DMS114 treated with DMSO at 0.1 percent for 48 hours (cell line): Measurements from ENCODE around the gene CPPED1.
"Not testable (repeated sequence)": the region's sequence is repeated elsewhere in the genome, so short reads cannot be mapped to it uniquely, and the experiment has no call there.

Experiments used
- DNase-seq: peaks from one replicate; lab custom pipeline; 2025; ENCODE audit not compliant: unreplicated experiment; lab: John Stamatoyannopoulos, UW

The CPPED1 gene

DNA sequence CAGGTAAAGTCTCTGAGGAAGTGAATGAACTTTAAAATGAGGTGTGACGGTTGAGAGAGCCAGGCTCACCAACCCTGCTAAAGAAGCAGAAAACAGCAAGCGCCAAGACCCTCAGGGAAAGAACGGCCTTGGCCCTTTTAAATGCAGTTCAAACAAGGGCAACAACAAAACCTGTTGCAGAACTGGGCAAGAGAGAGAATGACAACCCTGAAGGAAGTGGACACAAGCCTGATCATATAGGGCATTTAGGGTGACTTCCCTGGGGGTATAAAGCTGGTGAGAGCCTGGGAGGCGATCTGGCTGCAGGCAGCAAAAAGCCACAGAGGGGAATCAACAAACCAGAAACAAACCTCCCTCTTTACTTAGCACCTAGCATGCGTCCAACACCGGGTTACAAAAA is 1.0 kb downstream of the CPPED1 start:
- no peak for DNase-seq

DNA sequence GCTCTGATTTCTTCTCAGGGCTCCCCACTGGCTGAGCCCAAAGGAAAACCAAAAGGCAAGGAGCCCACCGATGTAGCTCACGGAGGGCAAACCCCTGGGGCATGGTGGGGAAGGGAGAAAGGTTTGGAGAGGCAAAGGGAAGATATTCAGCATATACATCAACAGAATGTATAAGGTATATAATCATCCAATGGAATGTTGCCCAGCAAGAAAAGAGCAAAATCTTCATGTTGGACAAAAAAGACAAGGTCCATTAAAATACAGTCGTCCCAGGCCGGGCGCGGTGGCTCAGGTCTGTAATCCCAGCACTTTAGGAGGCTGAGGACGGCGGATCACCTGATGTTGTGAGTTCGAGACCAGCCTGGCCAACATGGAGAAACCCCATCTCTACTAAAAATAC is 1.6 kb downstream of the CPPED1 start:
- no peak for DNase-seq

DNA sequence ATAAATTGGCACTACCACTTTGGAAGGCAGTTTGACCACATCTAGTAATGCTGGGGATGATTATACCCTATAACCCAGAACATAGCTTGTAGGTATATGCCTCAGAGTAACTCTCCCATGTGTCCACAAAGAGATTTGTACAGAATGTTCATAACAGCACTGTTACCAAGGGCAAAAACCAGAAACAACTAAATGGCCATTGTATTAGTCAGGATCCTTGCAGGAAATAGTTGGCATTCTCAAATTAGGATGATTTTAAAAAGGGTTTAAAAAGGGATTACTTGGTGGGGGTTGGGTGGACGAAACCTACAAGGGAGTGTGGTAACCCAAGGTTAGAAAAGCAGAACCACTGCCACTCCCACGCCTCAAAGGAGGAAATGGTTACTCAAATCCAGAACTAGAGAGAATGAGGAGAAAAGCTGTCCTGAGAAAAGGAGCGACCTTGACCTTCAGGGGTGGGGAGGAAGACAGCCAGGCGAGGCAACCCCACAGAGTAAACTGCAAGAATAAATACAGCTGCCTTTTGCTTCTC is 2.1 kb downstream of the CPPED1 start:
- no peak for DNase-seq

DNA sequence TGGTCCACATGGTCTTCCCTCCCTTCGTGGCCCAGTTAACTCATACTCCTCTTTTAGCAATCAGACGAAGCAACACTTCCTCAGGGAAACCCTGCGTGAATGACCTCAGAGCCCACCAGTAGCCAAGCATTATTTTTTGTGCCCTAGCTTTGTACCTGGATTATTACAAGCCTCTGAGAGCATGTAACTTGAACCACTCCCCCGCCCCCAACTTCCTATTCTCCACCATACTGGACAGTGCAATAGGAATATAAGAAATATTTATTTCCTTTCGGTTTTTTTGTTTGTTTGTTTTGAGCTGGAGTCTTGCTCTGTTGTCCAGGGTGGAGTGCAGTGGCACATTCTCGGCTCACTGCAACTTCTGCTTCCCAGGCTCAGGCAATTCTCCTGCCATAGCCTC is 2.9 kb downstream of the CPPED1 start:
- DNase-seq, result no peak

DNA sequence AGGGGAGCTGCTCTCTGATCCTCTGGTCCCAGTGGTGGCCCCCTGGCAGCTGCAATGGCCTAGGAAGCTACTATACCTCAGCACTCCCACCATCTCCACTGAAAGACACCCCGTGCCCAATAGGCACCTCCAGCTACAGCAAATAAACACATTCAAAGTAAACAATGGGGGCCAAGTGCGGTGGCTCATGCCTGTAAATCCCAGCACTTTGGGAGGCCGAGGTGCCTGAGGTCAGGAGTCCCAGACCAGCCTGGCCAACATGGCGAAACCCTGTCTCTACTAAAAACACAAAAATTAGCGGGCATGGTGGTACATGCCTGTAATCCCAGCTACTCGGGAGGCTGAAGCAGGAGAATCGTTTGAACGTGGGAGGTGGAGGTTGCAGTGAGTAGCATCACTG is 3.7 kb downstream of the CPPED1 start:
- not testable (repeated sequence) for DNase-seq

DNA sequence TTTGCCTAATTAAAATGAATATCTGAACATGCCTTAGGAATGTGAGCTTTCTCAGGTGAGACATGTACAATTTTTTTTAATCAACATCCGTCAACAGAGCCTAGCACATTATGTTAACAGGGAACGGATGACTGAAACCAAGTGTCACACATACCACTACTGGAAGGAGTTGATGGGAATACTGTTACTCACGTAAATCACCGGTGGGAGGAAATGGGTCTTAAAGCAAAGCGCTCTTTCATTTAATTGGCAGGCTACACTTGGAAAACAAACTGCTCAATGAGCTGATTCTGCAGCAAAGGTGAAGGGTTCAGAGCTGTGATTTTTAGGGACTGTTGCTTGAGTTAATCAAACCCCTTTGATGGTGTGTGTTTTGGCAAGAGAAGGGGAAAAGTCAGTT is 4.8 kb downstream of the CPPED1 start:
- DNase-seq, result no peak

DNA sequence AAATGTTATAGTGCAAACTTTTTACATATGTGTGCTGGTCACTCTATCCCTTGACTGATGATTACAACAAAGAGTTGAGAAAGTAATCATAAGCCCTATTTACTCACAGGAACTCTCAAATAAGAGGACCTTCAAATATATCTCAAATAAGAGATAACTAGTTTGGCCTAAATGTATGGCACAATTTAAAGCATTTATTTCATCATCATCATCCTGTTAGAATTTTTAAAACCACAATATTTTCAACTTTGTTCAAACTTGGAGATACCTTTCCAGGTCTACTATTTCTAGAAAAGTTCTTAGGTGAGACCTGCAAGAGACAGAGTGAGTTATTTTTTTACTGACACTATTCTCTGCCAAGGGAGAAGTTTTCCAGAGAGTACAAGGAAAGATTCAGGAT is 5.5 kb downstream of the CPPED1 start:
- DNase-seq, result no peak

DNA sequence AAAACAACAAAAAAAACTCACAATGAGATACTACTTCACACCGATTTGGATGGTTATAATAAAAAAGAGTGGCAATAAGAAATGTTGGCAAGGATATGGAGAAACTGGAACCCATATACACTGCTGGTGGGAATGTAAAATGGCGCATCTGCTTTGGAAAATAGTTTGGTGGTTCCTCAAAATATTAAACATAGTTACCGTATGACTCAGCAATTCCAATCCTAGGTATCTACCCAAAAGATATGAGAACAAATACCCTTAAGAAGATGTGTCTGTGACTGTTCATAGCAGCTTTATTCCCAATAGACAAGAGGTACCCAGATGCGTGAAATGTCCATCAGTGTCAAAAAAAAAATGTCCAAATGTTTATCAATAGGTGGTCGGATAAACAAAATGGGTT is 7.2 kb downstream of the CPPED1 start:
- DNase-seq, result no peak

DNA sequence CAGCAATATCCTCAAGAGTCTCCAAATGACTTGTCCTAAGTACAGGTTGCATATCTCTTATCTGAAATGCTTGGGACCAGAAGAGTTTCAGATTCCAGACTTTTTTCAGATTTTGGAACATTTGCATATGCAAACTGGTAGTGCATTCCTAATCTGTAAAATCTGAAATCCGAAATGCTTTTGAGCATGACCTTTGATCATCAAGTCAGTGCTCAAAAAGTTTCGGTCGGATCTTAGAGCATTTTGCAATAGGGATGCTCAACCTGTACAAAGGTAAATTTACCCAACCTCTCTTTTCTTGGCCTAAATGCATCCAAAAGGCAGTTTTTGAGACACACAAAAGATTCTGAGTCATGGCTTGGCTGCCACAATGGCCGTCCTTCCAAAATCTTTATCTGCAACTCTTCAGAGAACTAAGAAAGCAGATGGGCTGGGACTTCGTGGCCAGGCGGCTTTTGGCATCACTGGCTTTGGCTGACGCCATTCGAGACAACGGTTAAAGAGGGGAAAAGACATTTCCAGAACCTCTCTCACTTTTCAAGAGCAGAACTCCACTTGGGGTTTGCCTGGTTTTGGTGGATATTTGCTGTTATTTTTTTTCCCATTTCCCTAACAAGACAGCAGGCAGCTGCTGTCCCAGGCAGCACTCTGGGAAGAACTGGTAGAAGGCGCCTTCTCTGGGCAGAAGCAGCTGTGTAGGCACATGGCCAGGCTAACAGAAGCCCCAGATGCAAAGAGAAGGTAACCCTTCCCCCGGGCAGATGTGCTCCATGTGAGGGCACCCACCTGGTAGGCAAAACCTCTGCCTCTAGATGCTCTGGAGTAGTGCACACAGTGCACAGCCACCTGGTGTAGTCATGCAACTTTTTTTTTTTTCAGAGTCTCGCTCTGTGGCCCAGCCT is 8.9 kb downstream of the CPPED1 start:
- DNase-seq, result no peak

DNA sequence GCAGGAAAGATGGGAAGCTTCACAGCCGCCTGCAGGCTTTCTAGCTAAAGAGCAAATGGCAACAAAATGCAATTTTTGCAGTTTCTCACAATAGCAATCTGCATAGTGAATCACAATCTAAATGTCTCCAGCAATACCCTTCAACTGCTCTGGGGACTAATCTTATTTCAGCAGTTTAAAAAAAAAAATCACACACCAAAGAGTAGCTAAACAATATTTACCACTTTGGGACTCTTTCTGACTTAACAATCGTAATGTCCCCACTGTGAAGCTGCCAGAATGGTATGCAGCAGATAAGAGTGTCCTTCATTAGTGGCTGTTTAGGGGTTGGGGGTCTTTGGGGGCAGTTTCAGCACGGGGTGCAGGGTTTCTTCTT is 9.8 kb downstream of the CPPED1 start:
- DNase-seq, result no peak

DNA sequence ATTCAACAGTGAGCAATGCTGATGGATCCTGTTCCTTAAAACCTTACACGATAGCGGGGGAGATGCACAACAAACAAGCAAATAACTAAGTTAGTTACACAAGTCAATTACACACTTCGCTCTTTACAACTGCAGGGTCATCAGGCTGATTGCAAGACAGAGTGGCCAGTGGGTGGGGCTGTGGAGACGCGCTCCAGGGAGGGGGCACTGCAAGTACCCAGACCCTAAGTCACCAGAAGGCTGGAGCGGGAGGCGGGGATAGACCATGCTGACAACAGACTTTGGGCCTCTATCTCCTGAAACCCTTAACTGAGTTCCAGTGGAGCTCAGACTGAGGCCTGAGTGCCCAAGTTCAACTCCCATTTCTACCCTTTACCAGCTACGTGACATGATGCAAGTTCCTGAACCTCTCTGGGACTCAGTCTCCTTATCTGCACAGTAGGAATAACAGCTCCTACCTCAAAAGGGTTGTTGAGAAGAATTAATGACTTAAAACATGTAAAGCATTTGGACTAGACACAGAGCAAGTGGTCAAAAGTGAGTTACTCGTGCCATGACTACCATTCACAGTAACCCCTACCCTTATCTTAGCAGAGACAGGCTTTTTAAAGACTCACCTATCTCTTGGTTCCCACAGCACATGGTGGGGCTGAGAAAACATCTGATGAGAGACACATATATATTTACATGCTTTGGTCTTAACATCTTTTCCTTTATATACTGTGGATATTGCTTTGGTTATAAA is 10.4 kb downstream of the CPPED1 start:
- DNase-seq, result no peak

DNA sequence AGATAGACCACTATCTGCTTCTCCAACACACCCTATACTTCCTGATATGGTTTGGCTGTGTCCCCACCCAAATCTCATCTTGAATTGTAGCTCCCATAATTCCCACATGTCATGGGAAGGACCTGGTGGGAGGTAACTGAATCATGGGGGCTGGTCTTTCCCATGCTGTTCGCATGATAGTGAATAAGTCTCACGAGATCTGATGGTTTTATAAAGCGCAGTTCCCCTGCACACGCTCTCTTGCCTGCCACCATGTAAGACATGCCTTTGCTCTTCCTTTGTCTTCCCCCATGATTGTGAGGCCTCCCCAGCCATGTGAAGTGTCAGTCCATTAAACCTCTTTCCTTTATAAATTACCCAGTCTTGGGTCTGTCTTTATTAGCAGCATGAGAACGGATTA is 11.2 kb downstream of the CPPED1 start:
- not testable (repeated sequence) for DNase-seq

DNA sequence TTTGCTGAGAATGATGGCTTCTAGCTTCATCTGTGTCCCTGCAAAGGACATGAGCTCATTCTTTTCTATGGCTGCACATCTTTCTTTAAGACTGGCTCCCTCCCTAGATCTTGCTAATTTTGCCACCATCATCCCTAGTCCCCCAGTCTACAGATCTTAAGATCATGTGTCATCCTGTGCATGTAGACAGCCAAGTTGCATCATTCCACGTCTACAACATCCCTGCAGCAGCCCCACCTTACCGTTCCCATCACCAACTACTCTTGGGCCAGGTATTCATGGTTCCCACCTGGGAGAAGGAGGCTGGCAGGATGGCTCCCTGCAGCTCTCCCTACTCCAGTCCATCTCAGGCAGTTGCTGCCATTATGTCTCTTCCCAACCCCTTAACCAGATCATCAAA is 12.3 kb downstream of the CPPED1 start:
- DNase-seq, result no peak

DNA sequence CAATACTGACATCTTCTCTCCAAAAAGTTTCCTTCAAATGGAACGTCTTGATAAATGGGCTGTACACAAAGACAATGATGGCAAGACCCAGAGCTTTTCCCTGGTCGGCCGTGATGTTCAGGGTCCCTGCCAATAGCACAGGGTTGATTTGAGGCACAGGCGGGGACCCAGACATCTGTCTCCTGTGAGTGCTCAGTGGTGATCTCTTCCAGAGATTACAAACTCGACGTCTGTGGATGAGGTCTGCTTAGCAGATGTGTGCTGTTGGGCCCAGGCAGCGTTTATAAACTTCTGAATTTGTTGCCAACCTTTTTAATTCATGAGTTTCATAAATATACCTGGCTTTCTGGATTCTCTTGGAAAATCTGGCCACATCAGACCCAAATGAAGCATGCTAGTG is 14.9 kb downstream of the CPPED1 start:
- DNase-seq, result no peak

DNA sequence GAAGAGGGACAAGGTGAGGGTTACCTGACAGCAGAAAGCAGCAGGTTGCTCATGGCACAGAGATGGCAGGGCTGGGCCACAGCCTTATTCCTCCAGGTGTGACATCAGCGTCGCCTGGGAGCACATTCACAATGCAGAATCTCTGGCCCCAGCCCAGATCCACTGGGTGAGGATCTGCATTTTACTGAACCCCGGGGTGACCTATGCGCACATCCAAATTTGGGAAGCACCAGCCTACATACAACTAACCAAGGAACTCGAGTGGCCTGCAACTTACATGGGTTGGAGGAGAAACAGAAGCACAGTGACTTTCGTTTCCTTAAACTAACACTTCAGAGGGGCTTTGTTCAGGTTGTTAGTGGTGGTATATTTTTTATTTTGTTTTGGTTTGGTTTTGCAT is 17.6 kb downstream of the CPPED1 start:
- DNase-seq, result no peak

DNA sequence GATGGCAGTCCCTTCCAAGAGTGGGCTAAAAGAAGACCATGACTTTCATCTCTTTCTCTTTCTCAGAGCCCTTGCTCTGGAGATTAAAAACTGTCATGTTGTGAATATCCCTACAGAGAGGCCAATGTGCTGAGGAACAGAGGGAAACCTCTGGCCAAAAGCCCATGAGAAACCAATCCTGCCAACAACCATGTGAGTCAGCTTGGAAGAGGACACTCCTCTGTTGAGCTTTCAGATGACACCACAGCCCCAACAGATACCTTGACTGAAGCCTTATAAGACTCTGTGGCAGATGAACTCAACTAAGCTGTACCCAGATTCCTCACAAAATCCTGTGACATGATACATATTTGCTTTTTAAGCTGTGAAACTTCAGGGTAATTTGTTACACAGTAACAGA is 19.6 kb downstream of the CPPED1 start:
- no peak for DNase-seq

DNA sequence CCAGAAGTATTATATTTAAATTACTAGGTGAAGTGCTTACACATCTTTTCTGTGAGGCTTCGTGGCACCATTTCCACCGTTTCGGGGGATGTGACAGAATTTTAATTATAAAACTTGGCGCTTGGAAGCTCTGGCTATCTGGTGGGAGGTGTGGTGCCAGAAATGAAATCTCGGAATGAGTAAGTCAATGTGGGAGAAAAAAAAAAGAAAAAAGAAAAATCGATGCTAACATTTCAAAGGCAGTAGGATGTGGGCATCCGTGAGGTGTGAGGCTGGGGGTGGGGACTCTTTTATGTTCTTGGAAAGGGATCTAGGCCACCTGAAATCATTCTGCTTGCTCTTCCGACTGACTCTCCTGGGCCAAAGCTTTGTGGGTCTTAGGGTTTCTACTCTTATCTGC is 21.9 kb downstream of the CPPED1 start:
- no peak for DNase-seq

DNA sequence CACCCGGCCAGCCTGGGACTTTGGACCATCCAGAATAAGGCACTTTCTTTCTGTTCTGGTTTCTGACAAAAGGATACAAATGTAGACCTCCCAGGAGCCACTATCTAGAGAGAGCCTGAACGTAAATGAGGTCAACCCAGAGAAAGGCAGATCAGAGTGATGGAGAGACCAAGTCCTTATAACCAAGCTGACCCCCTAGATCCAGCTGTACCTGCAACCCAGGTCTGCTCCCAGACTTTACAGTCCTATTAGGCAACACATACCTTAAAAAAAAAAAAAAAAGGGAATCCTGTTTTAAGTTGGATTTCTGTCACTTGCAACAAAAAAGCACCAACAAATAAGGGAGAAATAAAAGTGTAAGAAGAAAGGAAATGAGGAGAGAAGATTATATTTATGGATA is 23.2 kb downstream of the CPPED1 start:
- no peak for DNase-seq

DNA sequence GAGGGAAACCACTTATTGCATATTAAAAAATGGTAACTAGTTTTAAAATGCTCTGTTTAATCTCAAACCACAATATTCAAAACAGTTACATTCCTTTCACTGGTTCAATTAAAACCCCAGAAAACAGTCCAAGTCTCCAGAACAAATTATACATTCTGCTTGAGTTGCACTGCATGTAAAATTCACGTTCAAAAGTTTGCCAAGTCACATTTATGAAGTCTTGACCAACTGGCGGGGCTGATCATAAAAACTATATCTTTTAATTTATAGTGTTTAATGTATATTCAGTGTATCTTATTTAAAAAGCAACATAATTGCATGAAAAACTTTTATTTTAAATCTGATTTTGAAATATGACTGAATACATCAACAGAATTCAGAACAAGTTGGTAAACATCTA is 25.0 kb downstream of the CPPED1 start:
- no peak for DNase-seq

DNA sequence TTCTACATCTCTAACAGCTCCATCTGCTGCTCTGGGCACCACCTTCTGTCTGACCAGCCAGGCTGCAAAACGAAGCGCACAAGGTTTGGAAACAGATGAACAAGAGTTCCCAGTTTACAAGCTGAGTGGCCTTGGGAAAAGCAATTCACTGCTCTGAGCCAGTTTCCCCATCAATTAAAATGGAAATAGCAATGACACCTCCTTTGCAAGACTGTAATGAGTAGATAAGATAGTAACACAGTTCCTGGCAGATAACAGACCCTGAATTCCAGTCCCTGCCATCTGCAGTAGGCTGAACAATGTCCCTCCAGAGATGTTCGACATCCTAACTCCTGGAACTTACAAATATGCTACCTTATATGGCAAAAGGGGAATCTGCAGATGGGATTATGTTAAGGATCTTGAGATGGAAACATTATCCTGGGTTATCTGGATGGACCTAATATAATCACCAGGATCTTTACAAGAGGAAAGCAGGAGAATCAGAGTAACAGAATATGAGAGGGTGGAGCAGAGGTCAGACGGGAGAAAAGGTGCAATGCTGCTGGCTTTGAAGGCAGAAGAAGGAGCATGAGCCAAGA is 27.9 kb downstream of the CPPED1 start:
- no peak for DNase-seq

DNA sequence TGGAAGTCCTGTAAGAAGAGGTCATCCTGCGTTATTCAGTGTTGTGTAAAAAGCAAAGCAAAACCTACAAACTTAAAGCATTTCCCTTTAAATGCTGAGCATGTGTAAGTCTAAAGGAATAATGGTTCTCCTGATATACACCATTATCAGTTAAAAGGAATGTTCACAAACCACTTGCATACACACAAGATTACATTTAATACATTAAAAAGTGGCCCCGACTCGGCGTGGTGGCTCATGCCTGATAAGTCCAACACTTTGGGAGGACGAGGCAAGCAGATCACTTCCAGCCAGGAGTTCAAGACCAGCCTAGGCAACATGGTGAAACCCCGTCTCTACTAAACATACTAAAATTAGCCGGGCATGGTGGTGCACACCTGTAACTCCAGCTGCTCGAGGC is 30.5 kb downstream of the CPPED1 start:
- DNase-seq, result no peak

DNA sequence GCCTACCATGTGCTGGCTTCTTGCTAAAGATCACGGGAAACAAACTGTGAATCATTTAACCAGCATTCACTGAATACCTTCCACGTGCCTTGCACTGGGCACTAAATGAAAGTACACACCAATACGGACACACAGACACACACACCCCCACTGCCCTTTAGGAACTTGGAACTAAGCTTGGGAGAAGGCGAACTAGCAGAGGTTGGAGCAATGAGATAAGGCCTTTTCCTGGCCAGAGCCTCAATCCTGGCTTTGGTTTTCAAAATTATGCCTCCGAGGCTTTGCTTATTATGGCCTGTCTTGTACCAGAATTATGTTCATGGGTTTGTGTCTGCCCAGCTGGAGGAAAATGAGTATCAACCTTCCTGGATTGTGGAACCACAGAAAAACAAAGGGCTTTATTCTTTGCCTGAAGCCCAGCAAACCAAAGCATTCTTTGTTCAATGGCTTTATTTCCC is 32.3 kb downstream of the CPPED1 start:
- DNase-seq, result no peak
